NCI-H69 (cell line): ENCODE data around the gene TNIK.

Experiments
- DNase-seq: peaks from one replicate; lab custom pipeline; 2025; lab: John Stamatoyannopoulos, UW

TNIK gene

DNA sequence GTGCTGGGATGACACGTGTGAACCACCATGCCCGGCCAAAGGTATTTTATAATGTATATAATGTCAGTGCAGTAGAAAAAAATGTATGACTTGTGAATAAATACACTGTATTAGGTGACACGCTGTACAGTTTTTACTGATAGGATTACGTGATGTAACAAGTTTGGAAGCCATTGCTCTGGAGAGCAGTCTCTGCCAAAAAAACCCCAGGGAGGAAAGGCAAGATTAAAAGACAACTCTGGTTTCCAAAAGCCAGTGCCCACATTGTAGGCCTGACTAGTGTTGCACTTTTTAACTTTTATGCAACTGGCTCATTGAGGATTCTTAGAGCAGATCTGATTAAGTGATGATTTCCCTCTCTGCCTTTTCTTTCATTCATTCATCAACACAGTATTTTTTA is 371.7 kb downstream of the TNIK start:
- no peak for DNase-seq

DNA sequence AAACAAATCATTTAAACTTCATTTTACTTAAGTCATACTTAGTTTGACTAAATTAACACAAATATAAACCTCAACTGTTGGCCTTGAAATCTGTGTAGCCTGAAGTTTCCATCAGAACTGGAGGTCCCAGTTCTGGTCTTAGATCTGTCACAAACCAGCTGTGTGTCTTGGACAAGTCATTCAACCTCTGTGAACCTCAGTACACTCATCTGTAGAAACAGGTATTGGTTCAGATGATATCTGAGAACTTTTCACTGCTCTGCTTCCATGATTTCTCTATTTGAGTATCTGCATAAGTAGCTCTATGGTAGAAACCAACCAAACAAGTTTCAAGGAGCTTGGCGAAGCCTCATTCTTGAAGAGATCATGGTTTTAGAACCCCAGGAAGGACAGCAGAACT is 373.3 kb downstream of the TNIK start:
- DNase-seq = no peak

DNA sequence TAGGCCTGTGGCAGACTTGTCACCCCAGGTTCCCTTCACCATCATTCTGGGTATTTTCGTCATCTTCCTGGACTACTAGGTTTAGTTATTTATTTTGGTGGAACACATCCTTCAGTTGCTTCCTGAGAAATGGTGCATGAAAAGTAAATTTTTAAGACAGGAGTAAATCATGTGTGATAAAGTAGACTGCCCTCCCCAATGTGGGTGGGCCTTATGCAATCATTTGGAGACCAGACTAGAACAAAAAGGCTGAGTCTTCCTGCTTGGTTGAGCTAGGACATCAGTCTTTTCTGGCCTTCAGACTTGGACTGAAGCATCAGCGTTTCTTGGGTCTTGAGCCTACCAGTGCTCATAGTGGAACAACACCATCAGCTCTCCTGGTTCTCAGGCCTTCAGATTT is 382.9 kb downstream of the TNIK start:
- no peak for DNase-seq

DNA sequence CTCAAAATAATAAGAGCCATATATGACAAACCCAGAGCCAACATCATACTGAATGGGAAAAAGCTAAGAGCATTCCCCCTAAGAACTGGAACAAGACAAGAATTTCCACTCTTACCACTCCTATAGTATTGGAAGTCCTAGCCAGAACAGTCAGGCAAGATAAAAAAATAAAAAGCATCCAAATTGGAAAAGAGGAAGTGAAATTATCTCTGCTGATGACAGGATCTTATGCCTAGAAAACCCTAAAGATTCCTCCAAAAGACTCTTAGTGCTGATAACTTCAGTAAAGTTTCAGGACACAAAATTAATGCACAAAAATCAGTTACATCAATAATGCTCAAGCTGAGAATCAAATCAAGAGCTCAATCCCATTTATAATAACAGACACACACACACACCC is 387.8 kb downstream of the TNIK start:
- DNase-seq = no peak

DNA sequence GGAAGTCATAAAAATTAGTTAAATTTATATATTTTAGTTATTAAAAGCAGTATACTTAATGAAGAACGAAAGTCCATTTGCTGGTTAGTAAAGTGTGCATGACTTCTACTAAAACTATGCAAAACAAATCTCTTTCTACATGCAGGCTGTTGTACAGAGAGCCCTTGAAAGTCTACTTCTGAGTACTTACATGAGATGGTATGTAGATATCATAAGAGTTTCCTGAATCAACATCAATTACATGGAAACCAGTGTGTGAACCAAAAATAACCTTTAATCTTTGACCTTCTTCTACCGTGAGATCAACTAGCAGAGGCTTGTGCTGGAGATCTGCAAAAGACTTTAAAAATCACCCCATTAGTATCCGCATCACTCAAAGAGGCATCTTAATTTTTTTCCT is 391.5 kb downstream of the TNIK start:
- no peak for DNase-seq

DNA sequence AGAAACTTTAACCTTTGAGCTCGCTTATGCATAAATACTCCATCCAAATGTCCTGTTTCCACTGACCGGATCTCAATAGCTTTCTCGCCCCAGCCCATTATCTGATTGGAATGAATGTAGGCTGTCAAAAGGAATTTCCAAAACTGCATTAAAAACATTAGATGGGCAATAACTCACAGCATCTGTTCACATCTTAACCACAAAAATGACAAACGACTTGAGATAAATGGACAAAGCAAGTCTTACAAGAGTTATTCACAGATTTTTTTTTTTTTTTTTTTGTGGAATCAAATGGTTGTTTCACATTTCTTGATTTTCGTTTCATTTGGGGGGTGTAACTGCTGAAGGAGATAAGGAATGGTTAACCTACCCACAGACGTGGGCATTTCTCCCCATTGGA is 394.0 kb downstream of the TNIK start:
- no peak for DNase-seq

DNA sequence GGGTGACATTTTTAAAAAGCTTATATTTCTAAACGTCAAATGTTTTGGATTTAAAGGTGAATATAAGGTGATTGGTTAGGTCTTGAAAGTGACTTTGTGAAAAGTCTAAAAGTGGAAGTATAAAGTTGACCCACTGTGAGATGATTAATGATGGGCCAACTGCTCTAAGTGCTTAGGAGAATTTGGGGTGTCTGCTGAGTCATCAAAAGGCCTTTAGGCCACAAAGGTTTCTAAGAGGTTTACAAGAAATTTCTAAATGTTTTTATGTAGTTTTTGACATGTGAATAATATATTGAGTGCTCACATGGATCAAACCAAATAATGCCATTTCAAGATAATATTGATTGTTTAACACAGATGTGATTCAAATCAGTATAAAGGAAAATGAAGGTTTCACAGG is 394.5 kb downstream of the TNIK start:
- no peak for DNase-seq

DNA sequence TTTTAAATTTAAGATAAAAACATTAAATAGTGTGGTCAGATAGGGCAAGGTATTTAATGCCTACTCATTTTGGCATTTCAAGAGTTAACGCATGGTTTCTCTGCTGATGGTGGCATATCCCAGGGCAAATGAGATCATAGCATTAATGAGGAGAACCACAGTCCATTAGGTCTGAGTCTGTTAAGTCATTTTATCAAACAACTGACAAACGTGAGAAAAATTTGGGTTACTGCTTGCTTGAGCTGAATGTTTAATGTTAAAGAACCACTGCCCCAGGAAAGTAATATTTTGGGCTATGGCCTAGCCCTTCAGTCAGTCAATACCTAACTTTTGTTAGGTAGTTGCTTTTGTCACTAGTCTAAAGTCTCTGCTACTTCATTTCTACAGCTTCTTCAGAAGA is 395.7 kb downstream of the TNIK start:
- DNase-seq = no peak

DNA sequence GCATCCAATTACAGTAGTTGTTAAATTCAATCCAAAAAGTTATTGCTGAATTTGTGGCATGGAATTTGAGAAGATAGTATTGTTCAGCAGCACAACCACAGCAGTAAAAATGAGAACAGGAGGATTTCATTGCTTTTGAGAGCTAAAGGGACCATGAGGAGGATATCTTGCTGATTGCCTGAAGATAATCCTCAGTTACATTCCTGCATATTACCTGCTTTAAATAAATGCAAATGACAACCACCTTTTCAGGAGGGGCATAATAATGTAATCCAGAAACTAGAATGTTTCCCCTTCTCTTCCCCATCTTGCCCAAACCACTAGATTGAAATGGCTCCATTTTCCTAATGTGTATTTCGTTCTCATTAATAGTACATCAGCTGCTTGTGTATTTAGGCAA is 398.5 kb downstream of the TNIK start:
- DNase-seq = no peak

DNA sequence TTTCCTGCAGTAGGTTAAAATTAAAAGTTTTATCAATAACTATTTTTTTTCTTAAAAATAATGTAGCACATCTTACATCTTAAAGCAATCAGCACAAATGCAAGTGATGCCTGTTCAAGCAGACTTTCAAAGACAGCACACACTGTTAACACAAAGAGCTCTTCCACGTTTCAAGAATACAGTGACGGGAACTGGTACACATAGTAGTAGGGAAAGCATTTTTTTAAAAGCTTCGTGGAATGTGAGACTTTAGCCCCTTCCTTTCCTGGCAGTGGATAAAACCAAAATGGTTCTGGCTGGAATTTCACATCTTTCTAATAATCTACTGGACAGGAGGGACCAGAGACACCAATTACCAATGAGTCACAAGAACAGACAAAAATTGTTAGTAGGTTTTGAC is 400.2 kb downstream of the TNIK start:
- no peak for DNase-seq

DNA sequence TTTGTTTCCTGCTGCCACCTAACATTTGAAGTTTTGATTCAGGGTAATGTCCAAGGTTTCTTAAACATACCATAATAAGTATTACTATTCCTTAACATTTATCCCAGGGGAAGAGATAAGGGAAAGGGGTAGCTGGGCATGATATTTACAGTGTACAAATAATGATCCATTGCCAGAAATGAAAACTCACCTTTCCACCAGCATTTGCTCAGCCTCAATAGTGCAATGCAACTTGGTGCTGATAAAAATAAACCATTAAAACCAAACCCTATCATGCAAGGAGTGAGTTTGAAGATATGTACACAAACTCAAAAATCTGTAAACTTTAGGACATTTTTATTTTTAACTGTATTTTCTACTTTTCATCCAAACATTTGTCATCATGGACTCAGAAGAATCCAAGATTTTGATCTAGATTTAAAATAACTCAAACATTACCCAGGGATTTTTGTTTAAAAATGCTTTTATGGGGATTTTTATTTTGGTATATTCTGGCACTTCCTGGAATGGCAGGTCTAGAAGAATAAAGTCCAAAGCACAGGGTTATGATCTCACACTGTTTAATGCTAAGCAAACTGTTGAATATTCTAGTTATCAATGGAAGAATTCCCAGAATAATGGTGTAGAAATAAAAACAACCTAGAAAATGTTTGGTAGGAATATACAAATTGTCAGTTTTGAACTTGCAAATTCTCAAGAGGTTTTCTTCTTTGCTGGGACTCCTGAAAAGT is 401.2 kb downstream of the TNIK start:
- no peak for DNase-seq

DNA sequence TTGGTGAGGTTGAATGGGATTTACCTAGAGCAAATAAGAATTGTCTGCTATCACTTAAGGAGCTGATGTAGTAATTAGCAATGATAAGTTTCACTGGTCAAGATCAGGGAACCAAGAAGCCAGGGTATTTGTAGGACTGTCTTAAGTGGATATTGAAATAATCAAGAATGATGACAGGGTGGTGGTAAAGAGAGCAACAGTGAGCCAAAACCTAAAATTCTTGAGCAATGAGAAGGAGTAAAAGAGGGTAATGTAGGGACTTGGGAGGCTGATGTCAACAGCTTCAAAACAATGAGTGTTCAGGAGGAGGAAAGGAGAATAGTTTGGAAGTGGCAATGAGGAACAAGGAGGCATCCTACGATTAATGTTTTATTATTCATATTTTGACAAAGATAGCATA is 402.1 kb downstream of the TNIK start:
- DNase-seq = no peak

DNA sequence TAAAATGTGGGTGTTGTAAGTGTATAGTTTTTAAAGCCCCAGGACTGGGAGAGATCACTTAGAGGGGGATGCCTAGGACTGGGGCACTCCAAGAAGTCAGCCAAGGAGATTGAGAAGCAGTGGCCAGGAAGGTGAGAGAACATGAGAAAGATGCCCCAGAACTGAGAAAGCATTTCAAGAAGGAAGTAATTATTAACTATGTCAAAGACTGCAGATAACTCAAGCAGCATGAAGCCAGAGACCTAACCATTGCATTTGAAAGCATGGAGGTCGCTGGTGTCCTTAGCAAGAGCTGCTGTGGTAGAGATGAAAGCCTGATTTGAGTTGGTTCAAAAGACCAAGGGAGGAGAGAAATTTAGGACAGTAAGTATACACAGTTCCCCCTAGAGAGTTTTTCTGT is 403.1 kb downstream of the TNIK start:
- no peak for DNase-seq

DNA sequence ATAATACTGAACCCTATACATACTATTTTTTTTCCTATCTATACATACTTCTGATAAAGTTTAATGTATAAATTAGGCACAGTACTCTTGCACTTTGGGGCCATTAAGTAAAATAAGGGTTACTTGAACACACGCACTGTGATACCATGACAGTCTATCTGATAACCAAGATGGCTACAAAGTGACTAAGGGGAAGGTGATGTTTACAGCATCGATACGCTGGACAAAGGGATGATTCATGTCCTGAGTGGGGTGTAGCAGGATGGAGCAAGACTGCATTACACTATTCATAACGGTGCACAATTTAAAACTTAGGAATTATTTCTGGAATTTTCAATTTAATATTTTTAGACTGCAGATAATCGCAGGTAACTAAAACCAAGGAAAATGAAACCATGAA is 403.7 kb downstream of the TNIK start:
- no peak for DNase-seq

DNA sequence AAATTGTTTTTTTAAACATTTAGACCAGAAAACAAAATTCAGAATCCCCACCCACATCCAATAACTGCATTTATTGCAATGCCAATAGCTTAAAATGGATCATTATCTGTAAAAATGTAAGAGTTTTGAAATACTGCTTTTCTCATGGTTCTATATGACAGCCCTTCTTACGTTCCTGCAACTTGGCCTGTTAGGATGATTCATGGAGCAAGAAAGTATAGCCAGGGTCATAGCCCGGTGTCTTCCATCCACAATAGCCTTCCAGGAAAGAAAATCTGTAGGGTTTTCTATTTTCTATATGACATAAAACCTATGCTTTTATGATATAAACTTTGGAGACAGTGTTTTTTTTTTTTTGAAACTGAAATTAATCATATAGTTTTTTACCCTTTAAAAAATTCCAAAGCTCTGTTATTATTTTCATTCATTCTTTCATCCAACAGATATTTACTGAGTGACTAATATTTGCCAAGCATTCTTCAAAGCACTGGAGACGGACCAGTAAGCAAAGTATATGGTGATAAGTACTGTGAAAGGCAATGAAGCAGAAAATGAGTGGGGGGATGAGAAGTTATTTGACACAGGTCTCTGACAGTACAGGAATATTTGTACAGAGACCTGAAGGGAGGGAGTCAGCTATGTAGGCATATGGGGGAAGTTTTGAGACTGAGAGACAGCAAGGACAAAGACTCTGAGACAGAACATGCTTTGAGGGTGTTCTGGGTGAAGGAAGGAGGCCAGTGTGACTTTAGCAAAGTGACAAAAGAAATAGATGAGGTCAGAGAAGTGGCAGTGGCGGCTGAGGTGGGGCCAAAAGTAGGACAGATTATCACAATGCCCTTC is 404.6 kb downstream of the TNIK start:
- no peak for DNase-seq

DNA sequence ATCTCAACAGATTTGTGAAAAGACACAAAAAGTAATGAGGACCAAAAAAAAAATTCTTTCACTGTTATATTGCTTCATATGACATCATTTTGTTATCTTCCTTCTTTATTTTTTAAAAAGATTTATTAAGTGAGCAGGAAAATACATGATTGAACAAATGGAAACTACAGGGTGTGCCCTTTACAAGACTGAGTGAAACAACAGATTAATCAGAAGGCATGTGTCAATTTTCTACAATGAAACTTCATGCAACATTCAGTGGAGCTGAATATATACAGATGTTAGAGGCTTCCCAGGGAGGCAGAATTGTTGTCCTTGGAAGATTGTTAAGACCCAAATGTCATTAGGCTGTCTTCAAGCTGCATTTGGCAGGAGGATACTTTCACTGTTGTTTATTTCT is 405.3 kb downstream of the TNIK start:
- DNase-seq = no peak

DNA sequence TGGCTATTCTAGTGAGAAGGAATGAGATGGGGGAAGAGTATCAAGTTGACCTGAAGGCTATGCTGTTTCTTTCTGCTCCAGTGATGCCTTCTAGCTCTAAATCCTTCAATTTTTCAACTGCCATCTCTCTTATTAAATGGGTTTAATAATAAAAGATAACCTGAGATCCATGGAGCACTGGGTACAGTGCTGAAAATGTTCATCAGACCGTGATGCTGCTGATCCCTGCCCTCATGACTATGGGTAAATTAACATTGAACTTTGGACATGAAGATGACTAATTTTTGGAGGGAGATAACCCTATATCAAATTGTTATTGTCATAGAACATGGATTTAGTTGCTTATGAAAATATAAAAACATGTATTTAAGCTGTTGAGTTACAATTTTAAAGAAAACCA is 406.0 kb downstream of the TNIK start:
- no peak for DNase-seq

DNA sequence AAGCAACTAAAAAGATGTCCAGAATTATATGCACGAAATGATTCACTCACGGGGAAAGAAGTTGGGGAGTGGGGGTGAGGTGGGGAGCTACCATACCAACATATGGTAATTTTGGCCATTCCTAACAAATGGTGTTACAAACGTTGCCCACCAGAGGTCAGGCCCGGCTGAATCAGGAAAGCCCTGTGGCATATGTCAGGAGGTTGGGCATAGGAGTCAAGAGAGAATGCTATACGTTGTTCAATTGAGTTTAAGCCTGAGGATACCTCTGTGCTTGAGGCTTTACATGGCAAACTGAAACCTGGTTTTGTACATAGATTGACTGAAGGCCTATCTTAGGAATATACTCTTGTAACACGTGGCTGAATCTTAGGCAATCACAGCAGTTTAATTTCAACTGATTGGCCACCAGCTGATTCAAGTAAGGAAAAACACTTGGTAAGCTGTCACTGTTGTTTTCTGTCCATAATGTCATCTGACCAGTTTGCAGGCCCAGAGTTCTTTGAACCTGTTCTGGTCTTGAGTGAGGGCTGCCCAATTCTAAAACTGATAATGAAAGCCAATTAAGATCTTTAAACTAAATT is 410.3 kb downstream of the TNIK start:
- DNase-seq = peak; percentile 52

DNA sequence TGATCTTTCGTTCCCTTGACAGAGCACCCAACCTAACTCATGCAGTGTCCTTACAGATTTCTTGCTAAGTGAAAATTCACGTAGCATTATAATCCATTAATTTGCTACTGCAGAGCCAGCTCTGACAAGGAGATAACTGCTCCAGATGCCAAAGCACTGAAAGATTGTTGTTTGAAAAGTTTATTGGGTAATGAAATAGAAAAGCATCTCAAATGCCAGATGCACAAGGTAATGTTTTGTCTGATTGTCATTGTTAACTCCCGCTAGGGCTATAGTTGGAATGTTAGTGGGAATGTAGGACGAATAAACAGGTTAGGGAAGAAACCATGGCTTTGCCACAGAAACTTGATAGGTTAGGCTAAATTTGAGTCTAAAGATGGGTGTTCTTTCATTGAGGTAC is 413.4 kb downstream of the TNIK start:
- DNase-seq = no peak

DNA sequence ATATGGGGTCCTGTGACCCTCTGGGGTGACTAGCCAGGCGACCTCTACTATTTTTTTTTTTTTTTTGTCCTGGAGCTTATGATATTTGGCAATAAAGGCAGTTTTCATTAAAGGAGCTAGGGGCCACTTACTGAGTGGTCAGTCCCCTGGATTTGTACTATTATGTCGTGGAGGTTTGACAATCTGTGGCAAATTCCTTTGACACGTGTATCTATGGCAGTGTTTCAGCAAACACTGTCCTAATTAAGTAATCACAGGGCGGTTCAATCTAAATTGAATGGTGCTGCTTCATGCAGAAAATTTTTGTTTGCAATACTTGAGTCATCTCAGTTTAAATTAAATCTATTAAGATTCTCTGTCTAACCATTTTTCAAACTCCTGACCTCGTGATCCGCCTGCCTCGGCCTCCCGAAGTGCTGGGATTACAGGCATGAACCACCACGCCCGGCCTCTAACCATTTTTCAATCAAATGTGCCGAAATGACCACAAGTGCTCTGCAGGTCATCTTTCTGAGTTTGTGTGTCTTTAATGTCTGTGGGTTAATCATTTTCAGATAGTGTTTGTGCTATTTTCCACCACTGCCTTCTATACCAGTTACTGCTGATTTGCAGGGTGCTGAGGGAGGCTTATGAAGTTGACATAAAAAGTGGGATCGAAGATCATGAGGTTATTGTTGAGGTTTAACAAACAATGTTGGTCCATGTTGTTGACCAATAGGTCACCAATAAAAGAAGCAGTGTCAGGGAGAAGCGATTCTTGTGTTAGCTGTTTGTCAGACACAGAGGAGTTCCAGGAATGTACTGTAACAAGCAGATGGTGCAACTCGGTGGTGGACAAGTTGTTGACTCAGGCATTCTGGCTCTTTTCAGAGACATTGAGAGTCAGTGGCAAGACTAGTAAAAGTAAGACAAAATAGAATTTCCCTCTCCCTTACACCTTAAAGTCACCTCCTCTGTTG is 415.1 kb downstream of the TNIK start:
- peak; percentile 26 for DNase-seq

DNA sequence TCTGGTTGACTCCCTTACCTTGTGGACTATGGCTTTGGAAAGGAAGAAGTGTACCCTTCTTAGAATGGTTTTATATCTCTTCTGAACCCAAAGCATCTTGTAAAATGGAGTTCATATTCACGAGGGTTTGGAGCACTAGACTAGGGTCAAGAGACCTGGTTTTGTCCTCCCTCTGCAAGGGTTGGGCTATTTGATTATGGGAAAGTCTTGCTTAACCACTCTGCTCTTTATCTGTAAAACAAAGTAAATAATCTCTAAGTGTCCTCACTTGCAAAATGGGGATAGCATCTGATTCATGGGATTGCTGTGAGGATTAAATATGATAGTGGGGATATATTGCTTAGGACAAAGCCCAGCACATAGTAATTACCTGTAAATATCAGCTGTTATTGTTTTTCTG is 415.8 kb downstream of the TNIK start:
- DNase-seq = no peak

DNA sequence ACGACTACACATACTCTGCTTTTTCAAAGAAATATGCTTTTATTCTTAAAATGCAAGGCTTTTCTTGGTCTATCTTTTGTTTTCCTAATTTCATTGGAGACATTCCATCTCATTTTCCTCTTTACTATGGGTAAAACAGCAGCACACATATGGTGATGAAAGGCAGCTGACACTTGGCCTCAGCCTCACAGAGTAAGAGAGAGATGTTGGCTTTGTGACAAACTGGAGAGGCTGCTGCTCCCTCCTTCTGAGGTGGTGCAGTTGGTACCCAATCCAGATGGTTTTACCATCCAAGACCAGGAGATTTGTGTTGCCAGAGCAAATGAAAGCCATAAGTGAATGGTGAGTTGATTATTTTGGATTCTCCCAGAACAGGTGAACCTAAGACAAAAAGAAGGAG is 420.5 kb downstream of the TNIK start:
- no peak for DNase-seq
